ENCODE measurements around the gene ZDHHC4.

Gene ZDHHC4

GRCh38 chr7:6636741-6637543 is 59.7 kb downstream of the ZDHHC4 start, which contains the start of gene ZNF316:
TSS of gene ZNF316 (plus strand) at chr7:6637318. CDS start at chr7:6642410, 5,092 bp downstream.
- DNase-seq (ENCODE audit: low spot score), result peak; percentile 42

GRCh38 chr7:6637544-6638229 is 60.4 kb downstream of the ZDHHC4 start:
- no peak for DNase-seq (ENCODE audit: low spot score)
